Measurements from ENCODE around the gene TANGO6. TPM values are rescaled to one million over a fixed set of nuclear protein-coding genes. Genes with fewer than 3 reads are reported as not detected.

The TANGO6 gene
- total and polyA plus RNA-seq, 10 of the 15 experiments (the other 5 are each of a cell fraction or from before 2014, with no cell fraction given), result 1.1 to 20.6 (median 11.0) TPM

- H2AFZ ChIP-seq (ENCODE audit: control insufficient read depth, low read depth, low read length), result no peak overlapping the region
- no peaks in the 10 kb centered on the region for H3K79me2 ChIP-seq (ENCODE audit: control insufficient read depth, insufficient read depth, low read length)
- intact Hi-C loops (cut with micrococcal nuclease; ENCODE audit: unreplicated experiment), result no loop called here
- H3K4me1 ChIP-seq (ENCODE audit: control insufficient read depth, insufficient read depth, low read length), result peaks cover 6% of the 10 kb centered on the region
- BruUV-seq (replicated peaks), result no TSS peak
- RAD21 ChIA-PET (ENCODE audit: unreplicated experiment), result no interaction called here
- no peak overlapping the region for H3K27ac ChIP-seq (ENCODE audit: control insufficient read depth, insufficient read depth)
- TF ChIP-seq ATF7 (IDR thresholded peaks at IDR 0.05; ENCODE audit: low read depth) (no peak), SMARCA5 (IDR thresholded peaks at IDR 0.05) (no peak), YBX1 (IDR thresholded peaks at IDR 0.05) (no peak), MXI1 (IDR thresholded peaks at IDR 0.05; ENCODE audit: low read depth, low read length) (no peak), PRDM15 (CRISPR knock-in tag; IDR thresholded peaks at IDR 0.05) (no peak), ETV6 (conservative IDR thresholded peaks at IDR 0.05 in 1 of 2, IDR thresholded peaks at IDR 0.05 in 1 of 2; ENCODE audit: borderline replicate concordance in 1 of 2, low read depth in 1 of 2) (no peak), TCF7 (IDR thresholded peaks at IDR 0.05; ENCODE audit: borderline replicate concordance) (no peak), CEBPB (IDR thresholded peaks at IDR 0.05; ENCODE audit: borderline replicate concordance in 1 of 2, low read depth in 2 of 2, low read length in 2 of 2) (no peak), SMC3 (IDR thresholded peaks at IDR 0.05; ENCODE audit: borderline replicate concordance, low read length) (no peak), BRCA1 (IDR thresholded peaks at IDR 0.05; ENCODE audit: low read depth, low read length) (no peak), FOXM1 (IDR thresholded peaks at IDR 0.05; ENCODE audit: low read depth, low read length) (no peak), IKZF2 (IDR thresholded peaks at IDR 0.05) (no peak), ZNF622 (IDR thresholded peaks at IDR 0.05) (no peak), CHD4 (IDR thresholded peaks at IDR 0.05) (no peak), RB1 (IDR thresholded peaks at IDR 0.05; ENCODE audit: borderline replicate concordance) (no peak), CHD2 (IDR thresholded peaks at IDR 0.05; ENCODE audit: borderline replicate concordance, low read depth, low read length) (no peak), IRF3 (IDR thresholded peaks at IDR 0.05) (no peak), EGR1 (IDR thresholded peaks at IDR 0.05; ENCODE audit: borderline replicate concordance in 1 of 2, low read depth in 2 of 2, low read length in 2 of 2) (no peak), RFX5 (IDR thresholded peaks at IDR 0.05; ENCODE audit: low read depth, low read length) (no peak)
- no peaks in the 10 kb centered on the region for H4K20me1 ChIP-seq (ENCODE audit: control insufficient read depth, insufficient read depth)
- no peak overlapping the region for H3K4me3 ChIP-seq
- H3K36me3 ChIP-seq (ENCODE audit: control insufficient read depth in 2 of 2, insufficient read depth in 2 of 2, low read length in 1 of 2), result no peaks in the 10 kb centered on the region
- POLR2A ChIA-PET, result interaction anchor here (0.6 to 1.1 kb wide), 2 partner anchors 24 to 149 kb away, joined by 4 read pairs; no protein-coding TSS in a partner anchor
- no peaks in the 10 kb centered on the region for H3K9me3 ChIP-seq (replicated peaks; ENCODE audit: control insufficient read depth, insufficient read depth, low read length)
- CTCF ChIA-PET, result interaction anchor here (1.2 kb wide), 1 partner anchor 14 kb away, joined by 4 read pairs; no protein-coding TSS in a partner anchor
- in situ Hi-C loops (cut with MboI), result no loop called here
- ATAC-seq, result no peak
- SMC1A ChIA-PET (ENCODE audit: uncharacterized antibody, unreplicated experiment), result interaction anchor here (0.9 kb wide), 1 partner anchor 262 kb away, joined by 3 read pairs; no protein-coding TSS in a partner anchor
- no peak overlapping the region for H3K4me2 ChIP-seq (ENCODE audit: control insufficient read depth, insufficient read depth)
- no peak for FAIRE-seq
- no peak for DNase-seq (ENCODE audit: low read depth, low spot score)
- no peak overlapping the region for H3K9ac ChIP-seq (ENCODE audit: control insufficient read depth, insufficient read depth, low read length)
- 97% methylated on average over 48 of the region's 48 CpGs for WGBS (ENCODE audit: insufficient coverage, insufficient replicate concordance, low lambda C conversion rate, missing lambda C conversion rate)
- peaks cover 1 to 3% of the 10 kb centered on the region in 2 experiments; a peak in 2 of 4 replicates for H3K27me3 ChIP-seq (replicated peaks in 1 of 2; ENCODE audit: control insufficient read depth in 2 of 2, insufficient read depth in 2 of 2, low read length in 1 of 2)
Measured at GRCh38 chr16:69109486-69110270, 266.3 kb downstream of the TANGO6 start.
